Skin epidermis (tissue), 12 donors: ENCODE data around the gene PTCH2.
A peak's percentile ranks its signal among the peaks of the same experiment; 100 is the strongest.

ENCODE experiments used
- H3K27ac ChIP-seq, 21 experiments: fragments of 200-600 bp; sonication (generic) in 11 of 21; one replicate each; pipeline ENCODE4 v1.5.0; 2020; ENCODE audit warnings: mild to moderate bottlenecking in 3 of 21, inconsistent platforms in 2 of 21, moderate library complexity in 2 of 21
- H3K4me3 ChIP-seq, 7 experiments: fragments of 200-600 bp; sonication (generic) in 2 of 7; one replicate each; pipeline ENCODE4 v1.5.0; 2020; ENCODE audit warnings: inconsistent platforms in 2 of 7, mild to moderate bottlenecking in 2 of 7, moderate library complexity in 1 of 7

Gene PTCH2

GRCh38 chr1:44842862-44843655, at the start of gene PTCH2:
PTCH2 (minus strand) TSS chr1:44843253; CDS start chr1:44842932, 321 bp downstream.
- Histone ChIP-seq H3K27ac (peak within 1 kb of the TSS in 15 of 21 experiments; percentile 8 to 88 (median 65)), H3K4me3 (peak within 1 kb of the TSS; percentile 20 to 50 (median 41))

GRCh38 chr1:44890007-44890406, 47.0 kb upstream of the PTCH2 start:
- no peak overlapping the region for H3K27ac ChIP-seq
- H3K4me3 ChIP-seq: no peak overlapping the region

GRCh38 chr1:44885406-44885805, 42.4 kb upstream of the PTCH2 start:
- H3K4me3 ChIP-seq: no peak overlapping the region
- no peak overlapping the region for H3K27ac ChIP-seq

GRCh38 chr1:44884746-44885145, 41.7 kb upstream of the PTCH2 start:
- H3K27ac ChIP-seq: peak overlapping the region in 2 of 21 experiments; percentile 30 to 48

GRCh38 chr1:44881011-44881632, 38.1 kb upstream of the PTCH2 start:
- Histone ChIP-seq H3K27ac (peak overlapping the region in 9 of 21 experiments; percentile 1 to 55 (median 23)), H3K4me3 (no peak overlapping the region)

More at GRCh38 chr1:44884746-44885145, 41.7 kb upstream of the PTCH2 start:
- no peak overlapping the region for H3K4me3 ChIP-seq

GRCh38 chr1:44874155-44874554, 31.1 kb upstream of the PTCH2 start:
- Histone ChIP-seq H3K27ac (no peak overlapping the region), H3K4me3 (no peak overlapping the region)

GRCh38 chr1:44870096-44870495, 27.0 kb upstream of the PTCH2 start:
- no peak overlapping the region for H3K4me3 ChIP-seq
- H3K27ac ChIP-seq: no peak overlapping the region

GRCh38 chr1:44867801-44868200, 24.7 kb upstream of the PTCH2 start:
- peak overlapping the region in 1 of 21 experiments; percentile 65 for H3K27ac ChIP-seq

GRCh38 chr1:44862829-44863401, 19.9 kb upstream of the PTCH2 start:
- H3K4me3 ChIP-seq: no peak overlapping the region
- H3K27ac ChIP-seq: peak overlapping the region in 2 of 21 experiments; percentile 51 to 76

More at GRCh38 chr1:44867801-44868200, 24.7 kb upstream of the PTCH2 start:
- H3K4me3 ChIP-seq: no peak overlapping the region

GRCh38 chr1:44860891-44861425, 17.9 kb upstream of the PTCH2 start:
- no peak overlapping the region for H3K4me3 ChIP-seq
- peak overlapping the region in 7 of 21 experiments; percentile 4 to 76 (median 14) for H3K27ac ChIP-seq

- Histone ChIP-seq H3K4me3 (no peak overlapping the region), H3K27ac (peak overlapping the region in 5 of 21 experiments; percentile 10 to 76 (median 35))
These were observed 17.3 kb upstream of the PTCH2 start for GRCh38 chr1:44860331-44860730.

- H3K4me3 ChIP-seq: no peak overlapping the region
- no peak overlapping the region for H3K27ac ChIP-seq
These were observed 14.4 kb upstream of the PTCH2 start for GRCh38 chr1:44857446-44857845.

- no peak overlapping the region for H3K4me3 ChIP-seq
- no peak overlapping the region for H3K27ac ChIP-seq
These were observed 12.7 kb upstream of the PTCH2 start for GRCh38 chr1:44855742-44856141.

GRCh38 chr1:44854970-44855369, 11.9 kb upstream of the PTCH2 start:
- no peak overlapping the region for H3K4me3 ChIP-seq
- no peak overlapping the region for H3K27ac ChIP-seq

GRCh38 chr1:44853201-44853600, 10.1 kb upstream of the PTCH2 start:
- no peak overlapping the region for H3K4me3 ChIP-seq
- H3K27ac ChIP-seq: no peak overlapping the region

GRCh38 chr1:44851308-44851707, 8.3 kb upstream of the PTCH2 start:
- Histone ChIP-seq H3K27ac (peak overlapping the region in 2 of 21 experiments; percentile 35 to 88), H3K4me3 (no peak overlapping the region)

- Histone ChIP-seq H3K4me3 (no peak overlapping the region), H3K27ac (peak overlapping the region in 8 of 21 experiments; percentile 15 to 88 (median 38))
These were observed 6.6 kb upstream of the PTCH2 start for GRCh38 chr1:44849575-44850132.

GRCh38 chr1:44848456-44849181, 5.6 kb upstream of the PTCH2 start:
- Histone ChIP-seq H3K27ac (peak overlapping the region in 8 of 21 experiments; percentile 15 to 88 (median 38)), H3K4me3 (no peak overlapping the region)

GRCh38 chr1:44847845-44848244, 4.8 kb upstream of the PTCH2 start:
- H3K4me3 ChIP-seq: no peak overlapping the region
- H3K27ac ChIP-seq: peak overlapping the region in 2 of 21 experiments; percentile 70 to 88
